Measurements from ENCODE around the gene GSAP. TPM values are rescaled to one million over a fixed set of nuclear protein-coding genes. Genes with fewer than 3 reads are reported as not detected.
"Not testable (repeated sequence)": the region's sequence is repeated elsewhere in the genome, so short reads cannot be mapped to it uniquely, and the experiment has no call there.

GSAP gene
- total RNA-seq, 1 experiment from 2014 or later = 2.0 TPM

GRCh38 chr7:77348371-77348813, 67.8 kb downstream of the GSAP start (continued):
- no peak for TF ChIP-seq STAT6 (CRISPR knock-in tag; conservative IDR thresholded peaks at IDR 0.05; ENCODE audit: low read depth)
- TF ChIP-seq SP1 (CRISPR knock-in tag; conservative IDR thresholded peaks at IDR 0.05) = no peak
- TF ChIP-seq SOX15 (CRISPR knock-in tag; IDR thresholded peaks at IDR 0.05) = no peak
- no peak for TF ChIP-seq MYBL2 (CRISPR knock-in tag; IDR thresholded peaks at IDR 0.05)
- TF ChIP-seq ZSCAN18 (CRISPR knock-in tag; IDR thresholded peaks at IDR 0.05) = no peak
- TF ChIP-seq CBFB (CRISPR knock-in tag; IDR thresholded peaks at IDR 0.05; ENCODE audit: low read depth) = no peak

- ATAC-seq (no peak), DNase-seq (ENCODE audit: low spot score) (no peak)
- H3K4me1 Mint-ChIP-seq = peaks cover 20% of the 10 kb centered on the region
- no peaks in the 10 kb centered on the region for H3K9me3 Mint-ChIP-seq
- no peaks in the 10 kb centered on the region for H3K27me3 Mint-ChIP-seq (ENCODE audit: low read depth)
- POLR2A ChIA-PET = no interaction called here
- no peak overlapping the region for H3K4me3 Mint-ChIP-seq
- no peak overlapping the region for H3K27ac Mint-ChIP-seq
- CTCF ChIA-PET = no interaction called here
- H3K36me3 Mint-ChIP-seq = no peaks in the 10 kb centered on the region
- TF ChIP-seq E2F4 (CRISPR knock-in tag; IDR thresholded peaks at IDR 0.05; ENCODE audit: borderline replicate concordance, low read depth) (no peak), ZNF121 (CRISPR knock-in tag; IDR thresholded peaks at IDR 0.05) (peak; percentile 63; the same call in 1 of the 2 replicates)
Measured at GRCh38 chr7:77346441-77346840, 69.7 kb downstream of the GSAP start.

- CTCF ChIA-PET; H3K4me3 Mint-ChIP-seq; DNase-seq (ENCODE audit: low spot score); H3K27me3 Mint-ChIP-seq (ENCODE audit: low read depth); ATAC-seq; H3K27ac Mint-ChIP-seq; H3K9me3 Mint-ChIP-seq; H3K36me3 Mint-ChIP-seq; POLR2A ChIA-PET: not testable (repeated sequence)
- peaks cover 17% of the 10 kb centered on the region for H3K4me1 Mint-ChIP-seq
Measured at GRCh38 chr7:77345426-77345825, 70.7 kb downstream of the GSAP start.

GRCh38 chr7:77339726-77340125, 76.4 kb downstream of the GSAP start:
- peaks cover 13% of the 10 kb centered on the region for H3K36me3 Mint-ChIP-seq
- ChIA-PET POLR2A (no interaction called here), CTCF (no interaction called here)
- no peaks in the 10 kb centered on the region; the same call in 1 of the 2 replicates for H3K4me1 Mint-ChIP-seq
- ATAC-seq (no peak), DNase-seq (ENCODE audit: low spot score) (no peak)
- no peak overlapping the region for H3K4me3 Mint-ChIP-seq
- H3K27me3 Mint-ChIP-seq (ENCODE audit: low read depth) = 0 out of 2 replicates have a peak, but pooled peaks cover 6% of the 10 kb centered on the region
- no peak for TF ChIP-seq ZNF232 (CRISPR knock-in tag; IDR thresholded peaks at IDR 0.05)
- no peak for TF ChIP-seq ERG (CRISPR knock-in tag; IDR thresholded peaks at IDR 0.05)
- TF ChIP-seq E2F1 (CRISPR knock-in tag; IDR thresholded peaks at IDR 0.05) = no peak
- no peak for TF ChIP-seq TP53 (CRISPR knock-in tag; IDR thresholded peaks at IDR 0.05)
- TF ChIP-seq SMAD4 (CRISPR knock-in tag; IDR thresholded peaks at IDR 0.05) = no peak
- no peak for TF ChIP-seq NR1H2 (CRISPR knock-in tag; IDR thresholded peaks at IDR 0.05)
- TF ChIP-seq JAZF1 (CRISPR knock-in tag; IDR thresholded peaks at IDR 0.05) = no peak
- no peak for TF ChIP-seq ZNF532 (CRISPR knock-in tag; IDR thresholded peaks at IDR 0.05; ENCODE audit: borderline replicate concordance)
- TF ChIP-seq RELA (CRISPR knock-in tag; IDR thresholded peaks at IDR 0.05; ENCODE audit: borderline replicate concordance) = no peak
- no peak for TF ChIP-seq USF1 (CRISPR knock-in tag; IDR thresholded peaks at IDR 0.05)
- H3K27ac Mint-ChIP-seq = no peak overlapping the region
- 0 out of 2 replicates have a peak, but pooled peaks cover 4% of the 10 kb centered on the region for H3K9me3 Mint-ChIP-seq
